Fibroblast of lung (primary cell): ENCODE results near the gene SLC15A5. TPM values are rescaled to one million over a fixed set of nuclear protein-coding genes. Genes with fewer than 3 reads are reported as not detected.
A peak's percentile ranks its signal among the peaks of the same experiment; 100 is the strongest.

ENCODE experiments used
- DNase-seq, 2 donors: peaks; one replicate each; pipeline versions ENCODE4 v3.0.0 to v3.0.0-alpha.2; 2010; ENCODE audit warnings: low read depth in 2 of 2
- H2AFZ ChIP-seq: 2 replicates; pipeline ENCODE4 v1.5.1; 2012; ENCODE audit warnings: low read length, control low read depth, inconsistent platforms
- H3K27ac ChIP-seq: 2 replicates; pipeline ENCODE4 v1.5.1; 2011; ENCODE audit warnings: low read length, control low read depth; ENCODE audit not compliant: insufficient read depth
- H3K27me3 ChIP-seq: 2 replicates; pipeline ENCODE4 v1.5.1; 2011; ENCODE audit warnings: mild to moderate bottlenecking, low read length; ENCODE audit not compliant: control insufficient read depth, insufficient read depth
- H3K36me3 ChIP-seq: 2 replicates; pipeline ENCODE4 v1.5.1; 2011; ENCODE audit warnings: low read length; ENCODE audit not compliant: control insufficient read depth, insufficient read depth
- H3K4me1 ChIP-seq: 2 replicates; pipeline ENCODE4 v1.5.1; 2011; ENCODE audit warnings: low read length; ENCODE audit not compliant: control insufficient read depth, insufficient read depth; ENCODE audit errors: extremely low read depth
- H3K4me2 ChIP-seq: 2 replicates; pipeline ENCODE4 v1.5.1; 2011; ENCODE audit warnings: low read length, control low read depth; ENCODE audit not compliant: insufficient read depth; ENCODE audit errors: extremely low read depth
- H3K4me3 ChIP-seq, 4 experiments: fragments of 200-600 bp in 1 of 4; sonication (generic) in 1 of 4; replicated peaks in 1 of 4; 2 replicates each; pipeline ENCODE4 v1.5.1; 2011 to 2016; ENCODE audit warnings: low read length in 4 of 4, low read depth in 3 of 4, mild to moderate bottlenecking in 3 of 4, control low read depth in 2 of 4, inconsistent platforms in 1 of 4, mixed read lengths in 1 of 4; ENCODE audit not compliant: insufficient read depth in 1 of 4; ENCODE audit errors: control extremely low read depth in 1 of 4
- H3K79me2 ChIP-seq: 2 replicates; pipeline ENCODE4 v1.5.1; 2012; ENCODE audit warnings: mild to moderate bottlenecking, low read length, inconsistent platforms; ENCODE audit not compliant: control insufficient read depth, insufficient read depth
- H3K9ac ChIP-seq: 2 replicates; pipeline ENCODE4 v1.5.1; 2011; ENCODE audit warnings: mild to moderate bottlenecking, low read length, control low read depth; ENCODE audit not compliant: insufficient read depth
- H3K9me3 ChIP-seq: 2 replicates; pipeline ENCODE4 v1.5.1; 2012; ENCODE audit warnings: low read depth, low read length; ENCODE audit not compliant: control insufficient read depth, insufficient read depth
- H4K20me1 ChIP-seq: 2 replicates; pipeline ENCODE4 v1.5.1; 2011; ENCODE audit warnings: low read length; ENCODE audit not compliant: control insufficient read depth, insufficient read depth; ENCODE audit errors: extremely low read depth
- CTCF ChIP-seq, 2 donors: IDR thresholded peaks in 1 of 2; conservative IDR thresholded peaks in 1 of 2; 1 replicate in 1 of 2; 2 replicates in 1 of 2; pipeline ENCODE4 v1.5.1; 2011 to 2012; ENCODE audit warnings: low read length in 2 of 2, control low read depth in 1 of 2, inconsistent platforms in 1 of 2, low read depth in 1 of 2, mild to moderate bottlenecking in 1 of 2
- EZH2 ChIP-seq: IDR thresholded peaks from 2 replicates; pipeline ENCODE4 v1.5.1; 2012; ENCODE audit warnings: low read length, control low read depth, mild to moderate bottlenecking; ENCODE audit errors: missing control alignments
- polyA plus RNA-seq, 2 donors: library from polyadenylated mRNA; depleted of rRNA in 1 of 2; stranded (reverse) in 1 of 2; unstranded in 1 of 2; fragments of >200 nt; gene quantifications; 2 replicates each; pipeline ENCODE4 v1.2.1, GENCODE V29; 2011 to 2012; ENCODE audit warnings: missing spikeins in 1 of 2
- total RNA-seq: library from RNA; depleted of rRNA; stranded (reverse); fragments of >200 nt; gene quantifications from 2 replicates; pipeline ENCODE4 v1.2.1, GENCODE V29; 2014

SLC15A5 gene
- total and polyA plus RNA-seq, 2 donors (not counting 1 experiment from before 2014, with no cell fraction given) = not detected

GRCh38 chr12:16154990-16155389 lies 122.5 kb downstream of the SLC15A5 start:
- peak in 1 of 2 donors; percentile 1 for DNase-seq
- H3K9me3 ChIP-seq = no peaks in the 10 kb centered on the region
- H3K9ac ChIP-seq = no peak overlapping the region
- no peak overlapping the region for H3K4me2 ChIP-seq
- H3K4me3 ChIP-seq = no peak overlapping the region
- no peak for TF ChIP-seq EZH2
- H3K27me3 ChIP-seq = no peaks in the 10 kb centered on the region
- no peaks in the 10 kb centered on the region for H3K4me1 ChIP-seq
- H4K20me1 ChIP-seq = no peaks in the 10 kb centered on the region
- no peak overlapping the region for H2AFZ ChIP-seq
- H3K79me2 ChIP-seq = no peaks in the 10 kb centered on the region
- H3K36me3 ChIP-seq = no peaks in the 10 kb centered on the region
- H3K27ac ChIP-seq = no peak overlapping the region

GRCh38 chr12:16152885-16153673 lies 124.4 kb downstream of the SLC15A5 start:
- H3K9me3 ChIP-seq = no peaks in the 10 kb centered on the region
- no peak overlapping the region for H3K4me3 ChIP-seq
- no peak overlapping the region for H2AFZ ChIP-seq
- H4K20me1 ChIP-seq = no peaks in the 10 kb centered on the region
- H3K4me1 ChIP-seq = no peaks in the 10 kb centered on the region
- no peaks in the 10 kb centered on the region for H3K36me3 ChIP-seq
- TF ChIP-seq EZH2 (no peak), CTCF (conservative IDR thresholded peaks at IDR 0.05 in 1 of 2, IDR thresholded peaks at IDR 0.05 in 1 of 2; ENCODE audit: low read depth in 1 of 2, low read length in 2 of 2) (no peak)
- no peaks in the 10 kb centered on the region for H3K27me3 ChIP-seq
- H3K9ac ChIP-seq = no peak overlapping the region
- no peak overlapping the region for H3K27ac ChIP-seq
- H3K4me2 ChIP-seq = no peak overlapping the region
- no peak for DNase-seq
- no peaks in the 10 kb centered on the region for H3K79me2 ChIP-seq

- no peaks in the 10 kb centered on the region for H3K9me3 ChIP-seq
- no peak overlapping the region for H2AFZ ChIP-seq
- no peaks in the 10 kb centered on the region for H3K36me3 ChIP-seq
- no peak overlapping the region for H3K4me2 ChIP-seq
- H3K79me2 ChIP-seq = no peaks in the 10 kb centered on the region
- no peaks in the 10 kb centered on the region for H3K4me1 ChIP-seq
- no peaks in the 10 kb centered on the region for H3K27me3 ChIP-seq
- H3K27ac ChIP-seq = no peak overlapping the region
- no peak for DNase-seq
- H4K20me1 ChIP-seq = no peaks in the 10 kb centered on the region
- TF ChIP-seq CTCF (conservative IDR thresholded peaks at IDR 0.05 in 1 of 2, IDR thresholded peaks at IDR 0.05 in 1 of 2; ENCODE audit: low read depth in 1 of 2, low read length in 2 of 2) (no peak), EZH2 (no peak)
- H3K9ac ChIP-seq = no peak overlapping the region
- no peak overlapping the region for H3K4me3 ChIP-seq
These were observed 127.2 kb downstream of the SLC15A5 start for GRCh38 chr12:16150276-16150675.
